K562 (cell line): ENCODE results near the gene PKD1.

Source experiments
- CTCF ChIP-seq, 3 experiments: IDR thresholded peaks in 2 of 3; conservative IDR thresholded peaks in 1 of 3; 2 replicates each; pipeline ENCODE4 v1.5.1; 2011 to 2012; ENCODE audit warnings: low read length in 3 of 3, mild to moderate bottlenecking in 3 of 3, control low read depth in 2 of 3, improper control_type of control experiment in 1 of 3, inconsistent platforms in 1 of 3, low read depth in 1 of 3, mixed read lengths in 1 of 3, moderate library complexity in 1 of 3; ENCODE audit not compliant: insufficient read depth in 2 of 3
- EP300 ChIP-seq: IDR thresholded peaks from 2 replicates; pipeline ENCODE4 v1.6.1; 2012; ENCODE audit warnings: low read length, improper control_type of control experiment
- GTF2A2 ChIP-seq: IDR thresholded peaks from 2 replicates; pipeline ENCODE4 v1.6.1; 2016; ENCODE audit warnings: mild to moderate bottlenecking, missing genetic modification characterization, missing compliant biosample characterization
- HMGXB4 ChIP-seq: sonication (generic); formaldehyde crosslinking; IDR thresholded peaks from 2 replicates; pipeline ENCODE4 v1.8.1; 2023; ENCODE audit warnings: mild to moderate bottlenecking, missing genetic modification reagents
- KAT7 ChIP-seq: sonication (generic); formaldehyde crosslinking; IDR thresholded peaks from 2 replicates; pipeline ENCODE4 v1.8.0; 2022; ENCODE audit warnings: missing genetic modification reagents, mild to moderate bottlenecking, borderline replicate concordance
- MAX ChIP-seq: sonication (generic); formaldehyde crosslinking; IDR thresholded peaks from 2 replicates; pipeline ENCODE4 v1.9.0; 2022; ENCODE audit warnings: mild to moderate bottlenecking, missing genetic modification reagents
- SOX6 ChIP-seq: fragments of 450-650 bp; IDR thresholded peaks from 2 replicates; pipeline ENCODE4 v1.6.1; 2014; ENCODE audit warnings: mild to moderate bottlenecking
- TBP ChIP-seq: optimal IDR thresholded peaks from 2 replicates; pipeline ENCODE3; 2011; ENCODE audit warnings: low read depth, low read length, improper control_type of control experiment
- ZNF224 ChIP-seq: sonication (generic); formaldehyde crosslinking; IDR thresholded peaks from 2 replicates; pipeline ENCODE4 v1.8.0; 2022; ENCODE audit warnings: mild to moderate bottlenecking, missing genetic modification reagents
- ZNF76 ChIP-seq: fragments of 250-450 bp; sonication (Bioruptor Pico); IDR thresholded peaks from 2 replicates; pipeline ENCODE4 v1.4.0; 2020; ENCODE audit warnings: mild to moderate bottlenecking, moderate library complexity, borderline replicate concordance

- TF ChIP-seq SOX6: no peak
- TF ChIP-seq TBP: no peak
- no peak for TF ChIP-seq CTCF (IDR thresholded peaks at IDR 0.05 in 2 of 3, conservative IDR thresholded peaks at IDR 0.05 in 1 of 3; ENCODE audit: insufficient read depth in 2 of 3, low read depth in 1 of 3, low read length in 3 of 3)
- no peak for TF ChIP-seq MAX
- no peak for TF ChIP-seq EP300
- TF ChIP-seq GTF2A2: no peak
- TF ChIP-seq ZNF224: no peak
- no peak for TF ChIP-seq KAT7
- no peak for TF ChIP-seq ZNF76 (CRISPR knock-in tag)
- no peak for TF ChIP-seq HMGXB4 (CRISPR knock-in tag)
Measured at GRCh38 chr16:2166263-2167067, 30.8 kb upstream of the PKD1 start.
